ENCODE data around the gene GGN. TPM values are rescaled to one million over a fixed set of nuclear protein-coding genes. Genes with fewer than 3 reads are reported as not detected.

GGN gene
- total RNA-seq, 1 donor from 2014 or later: not detected

Other genes with a start within 250 kb of the GGN start
- gene DPF1, start 163.8 kb downstream of the GGN start, total RNA-seq: 0.16 TPM
- 2.8 TPM for gene PPP1R14A, start 131.7 kb downstream of the GGN start, total RNA-seq
- 356 TPM for gene SPINT2, start 123.5 kb downstream of the GGN start, total RNA-seq
- gene C19orf33, start 83.8 kb downstream of the GGN start, total RNA-seq: 272 TPM
- gene YIF1B, start 72.1 kb downstream of the GGN start, total RNA-seq: 43.1 TPM
- gene KCNK6, start 68.2 kb downstream of the GGN start, total RNA-seq: 22.8 TPM
- 2.0 TPM for gene CATSPERG, start 52.2 kb downstream of the GGN start, total RNA-seq
- gene PSMD8, start 13.5 kb downstream of the GGN start, total RNA-seq: 154 TPM
- 0.56 TPM for gene SPRED3, start 663 bp upstream of the GGN start, total RNA-seq
- gene FAM98C, start 15.1 kb upstream of the GGN start, total RNA-seq: 20.8 TPM
- gene RASGRP4, start 38.2 kb upstream of the GGN start, total RNA-seq: 0.24 TPM
- 6.4 TPM for gene RYR1, start 45.7 kb upstream of the GGN start, total RNA-seq
- 3.4 TPM for gene MAP4K1, start 229.9 kb upstream of the GGN start, total RNA-seq
- 304 TPM for gene EIF3K, start 231.2 kb upstream of the GGN start, total RNA-seq